Activated CD8-positive, alpha-beta T cell treated with anti-CD3 and anti-CD28 coated beads, Interleukin-2, amount 10 ng/mL, durations not matched to agents 7 days and 5 days (primary cell): ENCODE measurements around the gene LRRIQ1. TPM values are rescaled to one million over a fixed set of nuclear protein-coding genes. Genes with fewer than 3 reads are reported as not detected.

Experiments used
- ATAC-seq: fragments of 150-1000 bp; cut with Tn5 transposase; one replicate; pipeline ENCODE4 v1.10.0; 2021; ENCODE audit warnings: moderate library complexity
- CTCF ChIA-PET: fragments of 350-600 bp; sonication (Branson Sonifier 250); formaldehyde crosslinking; loops from one replicate; lab custom pipeline; 2021; ENCODE audit warnings: antibody characterized with exemption; lab: Charles Lee
- POLR2A ChIA-PET: fragments of 350-600 bp; sonication (Branson Sonifier 250); formaldehyde crosslinking; loops from one replicate; lab custom pipeline; 2021; ENCODE audit warnings: antibody characterized with exemption; lab: Charles Lee
- DNase-seq: peaks from one replicate; pipeline ENCODE4 v3.0.0-alpha.2; 2020
- H3K27ac Mint-ChIP-seq: one replicate; pipeline ENCODE4 v1.8.0; 2021; ENCODE audit warnings: mild to moderate bottlenecking, mixed read lengths
- H3K27me3 Mint-ChIP-seq: one replicate; pipeline ENCODE4 v1.8.0; 2021; ENCODE audit warnings: low read depth, mixed read lengths
- H3K36me3 Mint-ChIP-seq: one replicate; pipeline ENCODE4 v1.8.0; 2021; ENCODE audit warnings: low read depth, mixed read lengths
- H3K4me1 Mint-ChIP-seq: one replicate; pipeline ENCODE4 v1.8.0; 2021; ENCODE audit warnings: low read depth, mixed read lengths
- H3K4me3 Mint-ChIP-seq: one replicate; pipeline ENCODE4 v1.8.0; 2021; ENCODE audit warnings: mild to moderate bottlenecking, mixed read lengths
- H3K9me3 Mint-ChIP-seq: one replicate; pipeline ENCODE4 v1.8.0; 2022; ENCODE audit warnings: mixed read lengths; ENCODE audit not compliant: insufficient read depth
- total RNA-seq, 2 experiments: library from RNA; stranded (reverse); gene quantifications; one replicate each; pipeline ENCODE4 v1.2.3, GENCODE V29; 2021

The LRRIQ1 gene
- total RNA-seq, 2 experiments from 2014 or later, result not detected

- DNase-seq, result no peak
- H3K27me3 Mint-ChIP-seq, result no peaks in the 10 kb centered on the region
- H3K4me3 Mint-ChIP-seq, result no peak overlapping the region
- ChIA-PET CTCF (no interaction called here), POLR2A (no interaction called here)
- no peaks in the 10 kb centered on the region for H3K4me1 Mint-ChIP-seq
- no peak overlapping the region for H3K27ac Mint-ChIP-seq
- H3K36me3 Mint-ChIP-seq, result no peaks in the 10 kb centered on the region
- ATAC-seq, result no peak
- no peaks in the 10 kb centered on the region for H3K9me3 Mint-ChIP-seq
Observed at GRCh38 chr12:85006206-85006605, 29.9 kb upstream of the LRRIQ1 start.

GRCh38 chr12:85007836-85008235, 28.3 kb upstream of the LRRIQ1 start:
- no peaks in the 10 kb centered on the region for H3K4me1 Mint-ChIP-seq
- CTCF ChIA-PET, result no interaction called here

DNA sequence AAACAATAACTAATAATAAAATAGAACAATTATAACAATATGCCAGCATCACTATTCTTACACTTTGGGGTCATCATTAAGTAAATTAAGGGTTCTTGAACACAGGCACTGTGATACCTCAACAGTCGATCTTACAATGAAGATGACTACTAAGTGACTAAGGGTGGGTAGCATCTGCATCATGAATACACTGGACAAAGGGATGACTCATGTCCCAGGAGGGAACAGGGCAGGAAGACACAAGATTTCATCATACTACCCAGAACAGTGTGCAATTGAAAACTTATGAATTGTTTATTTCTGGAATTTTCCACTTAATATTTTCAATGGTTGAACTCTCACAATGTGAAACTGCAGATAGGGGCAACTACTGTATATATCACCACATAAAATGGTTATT, 19.7 kb upstream of the LRRIQ1 start:
- Mint-ChIP-seq H3K4me3 (no peak overlapping the region), H3K27me3 (no peaks in the 10 kb centered on the region), H3K4me1 (no peaks in the 10 kb centered on the region), H3K36me3 (no peaks in the 10 kb centered on the region), H3K27ac (no peak overlapping the region), H3K9me3 (no peaks in the 10 kb centered on the region)
- CTCF ChIA-PET, result no interaction called here
- no peak for DNase-seq
- ATAC-seq, result no peak
- POLR2A ChIA-PET, result no interaction called here

More at GRCh38 chr12:85007836-85008235, 28.3 kb upstream of the LRRIQ1 start:
- H3K27ac Mint-ChIP-seq, result no peak overlapping the region
- H3K4me3 Mint-ChIP-seq, result no peak overlapping the region
- POLR2A ChIA-PET, result no interaction called here
- no peaks in the 10 kb centered on the region for H3K9me3 Mint-ChIP-seq
- DNase-seq (no peak), ATAC-seq (no peak)
- H3K27me3 Mint-ChIP-seq, result no peaks in the 10 kb centered on the region
- no peaks in the 10 kb centered on the region for H3K36me3 Mint-ChIP-seq

DNA sequence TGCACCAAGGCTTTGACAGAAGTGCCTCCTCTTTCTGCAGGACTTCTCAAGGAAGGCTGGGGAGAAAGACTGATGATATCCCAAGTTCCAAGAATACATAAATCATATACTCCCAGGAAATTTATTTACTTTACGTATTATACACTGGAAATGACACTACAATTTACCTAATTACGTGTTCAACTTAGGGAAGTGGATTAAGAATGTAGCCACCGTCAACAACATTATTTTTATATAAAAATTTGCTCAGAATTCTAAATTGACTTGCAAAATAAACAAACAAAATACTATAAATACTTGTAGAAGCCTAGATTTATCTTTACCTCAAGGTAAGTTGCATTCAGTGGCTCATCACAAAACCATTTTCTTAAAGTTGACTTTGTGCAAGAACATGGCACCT, 19.0 kb upstream of the LRRIQ1 start:
- Mint-ChIP-seq H3K4me1 (no peaks in the 10 kb centered on the region), H3K9me3 (no peaks in the 10 kb centered on the region), H3K27ac (no peak overlapping the region), H3K27me3 (no peaks in the 10 kb centered on the region), H3K36me3 (no peaks in the 10 kb centered on the region), H3K4me3 (no peak overlapping the region)
- ATAC-seq, result no peak
- POLR2A ChIA-PET, result no interaction called here
- DNase-seq, result no peak
- CTCF ChIA-PET, result no interaction called here

DNA sequence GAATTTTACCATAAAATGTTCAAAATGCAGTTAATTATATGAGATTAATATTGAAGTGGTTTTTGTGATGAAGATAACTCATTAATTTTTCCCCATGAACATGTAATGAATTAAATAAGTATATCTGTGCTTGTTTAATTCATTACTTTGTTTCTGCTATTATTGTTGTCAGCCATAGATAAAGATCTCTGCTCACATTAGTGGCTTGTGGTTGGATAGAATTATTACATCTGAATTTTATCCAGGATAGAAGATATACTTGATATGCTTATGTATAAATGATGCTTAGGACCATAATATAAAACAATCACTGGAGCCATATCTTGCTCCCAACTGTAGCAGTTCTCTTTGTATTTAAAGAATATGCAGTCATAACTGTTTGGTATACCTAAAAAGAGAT, 18.5 kb upstream of the LRRIQ1 start:
- Mint-ChIP-seq H3K4me3 (no peak overlapping the region), H3K9me3 (no peaks in the 10 kb centered on the region), H3K36me3 (no peaks in the 10 kb centered on the region), H3K4me1 (no peaks in the 10 kb centered on the region), H3K27me3 (no peaks in the 10 kb centered on the region), H3K27ac (no peak overlapping the region)
- ChIA-PET CTCF (no interaction called here), POLR2A (no interaction called here)
- ATAC-seq (no peak), DNase-seq (no peak)

DNA sequence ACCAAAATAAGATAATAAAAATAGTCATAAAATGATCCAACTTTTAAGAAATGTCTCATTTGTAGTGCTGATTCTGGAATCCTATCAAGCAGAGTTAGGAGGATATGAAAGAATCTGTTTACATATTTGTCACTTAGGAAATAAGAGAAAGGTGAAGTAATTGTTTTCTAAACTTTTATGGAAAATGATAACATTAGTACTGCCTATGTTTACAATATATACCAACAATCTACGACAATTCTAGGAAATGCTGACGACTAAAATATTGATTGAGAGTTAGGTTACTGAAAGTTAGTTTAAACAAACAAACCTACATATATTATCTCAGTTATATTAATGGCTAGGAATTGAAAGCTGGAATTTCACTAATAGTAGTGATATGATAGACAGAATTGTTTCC, 18.1 kb upstream of the LRRIQ1 start:
- POLR2A ChIA-PET, result no interaction called here
- Mint-ChIP-seq H3K27me3 (no peaks in the 10 kb centered on the region), H3K4me3 (no peak overlapping the region), H3K4me1 (no peaks in the 10 kb centered on the region), H3K27ac (no peak overlapping the region), H3K9me3 (no peaks in the 10 kb centered on the region), H3K36me3 (no peaks in the 10 kb centered on the region)
- DNase-seq, result no peak
- CTCF ChIA-PET, result no interaction called here
- no peak for ATAC-seq

DNA sequence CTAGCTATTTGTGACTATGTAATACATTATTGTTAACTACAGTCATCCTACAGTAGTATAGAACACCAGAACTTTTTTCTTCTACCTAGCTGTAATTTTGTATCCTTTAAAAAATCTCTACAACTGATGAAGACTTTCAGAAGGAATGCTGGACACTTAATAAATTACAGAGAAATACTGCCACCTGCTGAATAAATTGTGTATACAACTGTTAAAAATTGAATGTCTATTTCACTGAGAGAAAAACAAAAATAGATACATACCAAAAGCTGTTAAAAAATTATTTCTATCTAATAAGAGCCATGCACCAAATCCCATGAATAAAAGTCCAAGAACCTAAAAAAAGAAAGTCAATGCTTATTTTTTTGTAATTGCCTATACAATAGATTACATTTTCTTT, 6.7 kb upstream of the LRRIQ1 start:
- Mint-ChIP-seq H3K4me3 (no peak overlapping the region), H3K9me3 (no peaks in the 10 kb centered on the region), H3K36me3 (no peaks in the 10 kb centered on the region), H3K4me1 (no peaks in the 10 kb centered on the region), H3K27me3 (no peaks in the 10 kb centered on the region), H3K27ac (no peak overlapping the region)
- ATAC-seq (no peak), DNase-seq (no peak)
- CTCF ChIA-PET, result interaction anchor here (0.8 to 4.7 kb wide), 7 partner anchors 11 to 160 kb away, joined by 3 to 71 read pairs (median 3); no protein-coding TSS in a partner anchor
- POLR2A ChIA-PET, result no interaction called here

DNA sequence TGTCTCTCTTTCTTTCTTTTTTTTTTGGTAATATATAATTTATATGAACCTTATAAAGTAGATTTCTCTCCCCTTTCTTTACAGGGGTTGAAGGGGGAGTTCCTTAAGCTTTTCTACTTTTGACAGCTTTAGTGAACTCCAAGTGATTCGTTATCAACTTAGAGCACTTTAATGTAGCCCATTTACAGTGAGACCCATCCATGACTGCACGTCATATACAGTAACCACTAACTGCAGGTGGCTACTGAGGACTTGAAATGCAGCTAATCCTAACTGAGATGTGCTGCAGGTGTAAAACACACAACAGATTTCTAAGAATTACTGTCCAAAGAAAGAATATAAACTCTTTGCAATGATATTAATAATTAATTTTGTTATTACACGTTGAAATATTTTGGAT, 582 bp downstream of the LRRIQ1 start:
- Mint-ChIP-seq H3K27ac (no peak overlapping the region), H3K9me3 (no peaks in the 10 kb centered on the region), H3K4me3 (peak overlapping the region; percentile 68), H3K36me3 (no peaks in the 10 kb centered on the region), H3K27me3 (peaks cover 6% of the 10 kb centered on the region), H3K4me1 (peaks cover 5% of the 10 kb centered on the region)
- POLR2A ChIA-PET, result no interaction called here
- ATAC-seq, result no peak
- DNase-seq, result no peak
- CTCF ChIA-PET, result interaction anchor here (0.6 to 1.3 kb wide), 2 partner anchors 41 to 162 kb away, joined by 3 to 5 read pairs; no protein-coding TSS in a partner anchor

GRCh38 chr12:85041395-85041794, 5.2 kb downstream of the LRRIQ1 start:
- H3K9me3 Mint-ChIP-seq, result no peaks in the 10 kb centered on the region
- no peak overlapping the region for H3K4me3 Mint-ChIP-seq
- ChIA-PET POLR2A (no interaction called here), CTCF (no interaction called here)
- ATAC-seq, result no peak
- peaks cover 1% of the 10 kb centered on the region for H3K4me1 Mint-ChIP-seq
- H3K36me3 Mint-ChIP-seq, result no peaks in the 10 kb centered on the region
- no peak for DNase-seq
- H3K27ac Mint-ChIP-seq, result no peak overlapping the region
- H3K27me3 Mint-ChIP-seq, result peaks cover 2% of the 10 kb centered on the region

GRCh38 chr12:85043829-85044228, 7.7 kb downstream of the LRRIQ1 start:
- H3K27me3 Mint-ChIP-seq, result no peaks in the 10 kb centered on the region
- ChIA-PET POLR2A (no interaction called here), CTCF (interaction anchor here (1.2 kb wide), 1 partner anchor 14 kb away, joined by 4 read pairs; no protein-coding TSS in a partner anchor)
- no peak for DNase-seq
- H3K27ac Mint-ChIP-seq, result no peak overlapping the region
- H3K36me3 Mint-ChIP-seq, result no peaks in the 10 kb centered on the region
- no peak for ATAC-seq
- no peak overlapping the region for H3K4me3 Mint-ChIP-seq
- H3K4me1 Mint-ChIP-seq, result no peaks in the 10 kb centered on the region
- H3K9me3 Mint-ChIP-seq, result no peaks in the 10 kb centered on the region

DNA sequence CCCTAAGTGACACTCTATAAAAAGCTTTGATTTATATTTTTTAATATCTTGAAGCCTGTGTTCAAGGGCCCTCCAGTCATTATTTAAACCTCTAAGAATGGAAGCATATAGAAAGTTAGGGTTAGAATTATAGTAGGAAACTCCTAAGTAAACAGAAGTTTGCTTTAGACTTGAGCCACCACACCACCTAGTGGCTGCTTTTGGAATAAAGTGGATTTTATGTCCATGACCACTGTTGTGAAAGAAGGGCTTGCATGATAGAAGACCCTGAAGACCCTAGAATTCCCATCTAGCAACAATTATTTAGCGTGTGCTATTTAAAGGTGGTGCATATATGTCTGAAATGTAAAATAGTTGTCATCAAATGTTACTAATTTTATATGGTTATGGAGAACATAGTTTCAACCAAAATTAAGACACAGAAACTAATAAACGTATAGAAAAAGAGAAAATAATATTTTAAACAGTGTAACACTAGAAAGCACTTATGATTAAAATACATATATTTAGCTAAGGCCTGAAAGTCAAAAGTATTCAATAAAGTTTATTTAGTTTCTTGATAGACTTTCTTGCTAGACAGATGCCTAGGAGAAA, 21.3 kb downstream of the LRRIQ1 start:
- Mint-ChIP-seq H3K27ac (no peak overlapping the region), H3K27me3 (no peaks in the 10 kb centered on the region), H3K9me3 (no peaks in the 10 kb centered on the region), H3K4me1 (no peaks in the 10 kb centered on the region), H3K36me3 (no peaks in the 10 kb centered on the region), H3K4me3 (no peak overlapping the region)
- ATAC-seq (no peak), DNase-seq (peak; percentile 44)
- ChIA-PET CTCF (interaction anchor here (0.9 to 1.9 kb wide), 10 partner anchors 9 to 193 kb away, joined by 3 to 5 read pairs (median 4); no protein-coding TSS in a partner anchor), POLR2A (no interaction called here)

- H3K9me3 Mint-ChIP-seq, result no peaks in the 10 kb centered on the region
- H3K4me3 Mint-ChIP-seq, result no peak overlapping the region
- DNase-seq (no peak), ATAC-seq (no peak)
- H3K4me1 Mint-ChIP-seq, result no peaks in the 10 kb centered on the region
- no peaks in the 10 kb centered on the region for H3K27me3 Mint-ChIP-seq
- no peak overlapping the region for H3K27ac Mint-ChIP-seq
- ChIA-PET POLR2A (no interaction called here), CTCF (interaction anchor here (0.9 to 1.9 kb wide), 8 partner anchors 10 to 183 kb away, joined by 3 to 5 read pairs (median 4); no protein-coding TSS in a partner anchor)
- no peaks in the 10 kb centered on the region for H3K36me3 Mint-ChIP-seq
Observed at GRCh38 chr12:85058339-85058738, 22.2 kb downstream of the LRRIQ1 start.

GRCh38 chr12:85059594-85059993, 23.4 kb downstream of the LRRIQ1 start:
- no peak for ATAC-seq
- CTCF ChIA-PET, result no interaction called here
- H3K4me1 Mint-ChIP-seq, result no peaks in the 10 kb centered on the region

More at GRCh38 chr12:85059594-85059993, 23.4 kb downstream of the LRRIQ1 start:
- Mint-ChIP-seq H3K4me3 (no peak overlapping the region), H3K9me3 (no peaks in the 10 kb centered on the region), H3K27ac (no peak overlapping the region), H3K36me3 (no peaks in the 10 kb centered on the region), H3K27me3 (no peaks in the 10 kb centered on the region)
- POLR2A ChIA-PET, result no interaction called here
- no peak for DNase-seq
